H1 (cell line): ENCODE results near the gene FOXA3. TPM values are rescaled to one million over a fixed set of nuclear protein-coding genes. Genes with fewer than 3 reads are reported as not detected.

Source experiments
- ASH2L ChIP-seq: fragments of 200-600, 300-600 bp; sonication (generic); IDR thresholded peaks from one replicate; pipeline ENCODE4 v1.7.1; 2017; ENCODE audit warnings: low read length
- CBX5 ChIP-seq: fragments of 300-800, 300-1000 bp; sonication (generic); IDR thresholded peaks from 2 replicates; pipeline ENCODE4 v1.7.1; 2016; ENCODE audit warnings: antibody characterized with exemption, low read length, low read depth
- CEBPB ChIP-seq: IDR thresholded peaks from 2 replicates; pipeline ENCODE4 v1.6.1; 2012; ENCODE audit warnings: low read depth, low read length
- GABPA ChIP-seq: IDR thresholded peaks from 2 replicates; pipeline ENCODE4 v1.6.1; 2011; ENCODE audit warnings: mild to moderate bottlenecking, low read length, moderate library complexity, borderline replicate concordance; ENCODE audit not compliant: insufficient read depth
- GTF2F1 ChIP-seq: IDR thresholded peaks from 2 replicates; pipeline ENCODE4 v1.6.1; 2012; ENCODE audit warnings: low read depth, low read length, improper control_type of control experiment, borderline replicate concordance
- HDAC2 ChIP-seq, 2 experiments: fragments of 300-600 bp in 1 of 2; sonication (generic) in 1 of 2; IDR thresholded peaks; 2 replicates each; pipeline ENCODE4 v1.6.1; 2011 to 2012; ENCODE audit warnings: low read depth in 2 of 2, low read length in 2 of 2, mild to moderate bottlenecking in 2 of 2, moderate library complexity in 2 of 2, borderline replicate concordance in 1 of 2, inconsistent platforms in 1 of 2
- RAD21 ChIP-seq, 2 experiments: IDR thresholded peaks in 1 of 2; conservative IDR thresholded peaks in 1 of 2; 2 replicates each; pipeline ENCODE4 v1.6.1; 2011; ENCODE audit warnings: low read depth in 2 of 2, low read length in 2 of 2, improper control_type of control experiment in 1 of 2, inconsistent platforms in 1 of 2, mild to moderate bottlenecking in 1 of 2, moderate library complexity in 1 of 2
- SAP30 ChIP-seq: fragments of 300-600 bp; sonication (generic); IDR thresholded peaks from 2 replicates; pipeline ENCODE4 v1.7.1; 2012; ENCODE audit warnings: low read length, moderate library complexity, mild to moderate bottlenecking, inconsistent platforms; ENCODE audit not compliant: insufficient read depth, insufficient replicate concordance
- polyA plus RNA-seq, 7 experiments: library from polyadenylated mRNA; depleted of rRNA in 3 of 7; stranded (reverse) in 5 of 7; unstranded in 2 of 7; fragments of >200 nt in 5 of 7; fragments of 200-250 nt in 2 of 7; gene quantifications; 1 replicate in 5 of 7; 2 replicates in 1 of 7; 4 replicates in 1 of 7; pipeline versions ENCODE4 v1.2.1 to v1.2.3, GENCODE V29; 2011 to 2013; ENCODE audit warnings: missing spikeins in 2 of 7, mixed read lengths in 2 of 7
- total RNA-seq: library from RNA; stranded (reverse); fragmentation: NEBNext Ultra II Directional; extraction: Animal tissue kit (Norgen Biotek cat#: 25700); gene quantifications from 2 replicates; pipeline ENCODE4 v1.2.1, GENCODE V29; 2021
- TF ChIP-seq, protein P1 (sequence below): fragments of 300-600 bp; sonication (generic); IDR thresholded peaks from 2 replicates; pipeline ENCODE4 v1.7.1; 2012; ENCODE audit warnings: low read length, moderate library complexity, mild to moderate bottlenecking, inconsistent platforms; ENCODE audit not compliant: insufficient replicate concordance

Gene FOXA3
- total and polyA plus RNA-seq, 2 of the 8 experiments (the other 6 are each of a cell fraction or from before 2014, with no cell fraction given), result 20.2 to 49.1 TPM

DNA sequence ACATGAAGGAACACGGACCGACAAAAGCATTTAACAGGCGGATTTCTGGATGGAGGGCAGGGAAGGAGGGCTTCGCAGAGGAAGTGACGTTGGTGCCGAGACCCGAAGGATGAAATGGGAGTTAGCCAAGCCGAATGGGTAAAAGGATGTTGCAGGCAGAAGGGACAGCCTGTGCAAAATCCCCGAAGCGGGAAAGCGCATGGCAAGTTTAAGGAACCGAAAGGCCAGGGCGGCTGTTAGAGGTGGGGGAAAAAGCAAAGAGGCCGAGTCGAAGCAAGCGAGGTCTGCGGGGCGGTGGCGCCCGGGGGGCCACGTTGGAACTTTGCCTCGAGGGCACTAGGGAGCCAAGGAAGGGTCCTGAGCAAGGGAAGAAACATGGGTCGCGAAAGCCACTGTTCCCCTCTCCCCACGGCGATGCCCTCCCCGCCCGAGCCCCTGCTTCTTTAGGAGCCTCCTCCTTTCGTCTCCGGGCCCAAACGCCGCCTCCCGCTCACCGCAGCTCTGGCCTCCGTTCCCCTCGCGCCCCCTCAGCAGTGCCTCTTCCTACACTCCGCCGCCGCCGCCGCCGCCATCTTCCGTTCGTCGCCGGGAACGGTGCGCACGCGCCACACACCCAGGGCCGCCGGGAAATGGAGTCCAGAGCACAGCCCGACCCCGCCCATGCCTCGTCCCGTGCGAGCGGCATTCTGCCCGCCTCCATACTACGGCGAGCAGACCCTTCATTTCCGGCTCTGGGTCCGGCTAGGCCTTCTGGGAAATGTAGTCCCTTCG is 1.4 kb upstream of the FOXA3 start, which contains the start of gene SYMPK (continued):
- TF ChIP-seq, protein P1, sequence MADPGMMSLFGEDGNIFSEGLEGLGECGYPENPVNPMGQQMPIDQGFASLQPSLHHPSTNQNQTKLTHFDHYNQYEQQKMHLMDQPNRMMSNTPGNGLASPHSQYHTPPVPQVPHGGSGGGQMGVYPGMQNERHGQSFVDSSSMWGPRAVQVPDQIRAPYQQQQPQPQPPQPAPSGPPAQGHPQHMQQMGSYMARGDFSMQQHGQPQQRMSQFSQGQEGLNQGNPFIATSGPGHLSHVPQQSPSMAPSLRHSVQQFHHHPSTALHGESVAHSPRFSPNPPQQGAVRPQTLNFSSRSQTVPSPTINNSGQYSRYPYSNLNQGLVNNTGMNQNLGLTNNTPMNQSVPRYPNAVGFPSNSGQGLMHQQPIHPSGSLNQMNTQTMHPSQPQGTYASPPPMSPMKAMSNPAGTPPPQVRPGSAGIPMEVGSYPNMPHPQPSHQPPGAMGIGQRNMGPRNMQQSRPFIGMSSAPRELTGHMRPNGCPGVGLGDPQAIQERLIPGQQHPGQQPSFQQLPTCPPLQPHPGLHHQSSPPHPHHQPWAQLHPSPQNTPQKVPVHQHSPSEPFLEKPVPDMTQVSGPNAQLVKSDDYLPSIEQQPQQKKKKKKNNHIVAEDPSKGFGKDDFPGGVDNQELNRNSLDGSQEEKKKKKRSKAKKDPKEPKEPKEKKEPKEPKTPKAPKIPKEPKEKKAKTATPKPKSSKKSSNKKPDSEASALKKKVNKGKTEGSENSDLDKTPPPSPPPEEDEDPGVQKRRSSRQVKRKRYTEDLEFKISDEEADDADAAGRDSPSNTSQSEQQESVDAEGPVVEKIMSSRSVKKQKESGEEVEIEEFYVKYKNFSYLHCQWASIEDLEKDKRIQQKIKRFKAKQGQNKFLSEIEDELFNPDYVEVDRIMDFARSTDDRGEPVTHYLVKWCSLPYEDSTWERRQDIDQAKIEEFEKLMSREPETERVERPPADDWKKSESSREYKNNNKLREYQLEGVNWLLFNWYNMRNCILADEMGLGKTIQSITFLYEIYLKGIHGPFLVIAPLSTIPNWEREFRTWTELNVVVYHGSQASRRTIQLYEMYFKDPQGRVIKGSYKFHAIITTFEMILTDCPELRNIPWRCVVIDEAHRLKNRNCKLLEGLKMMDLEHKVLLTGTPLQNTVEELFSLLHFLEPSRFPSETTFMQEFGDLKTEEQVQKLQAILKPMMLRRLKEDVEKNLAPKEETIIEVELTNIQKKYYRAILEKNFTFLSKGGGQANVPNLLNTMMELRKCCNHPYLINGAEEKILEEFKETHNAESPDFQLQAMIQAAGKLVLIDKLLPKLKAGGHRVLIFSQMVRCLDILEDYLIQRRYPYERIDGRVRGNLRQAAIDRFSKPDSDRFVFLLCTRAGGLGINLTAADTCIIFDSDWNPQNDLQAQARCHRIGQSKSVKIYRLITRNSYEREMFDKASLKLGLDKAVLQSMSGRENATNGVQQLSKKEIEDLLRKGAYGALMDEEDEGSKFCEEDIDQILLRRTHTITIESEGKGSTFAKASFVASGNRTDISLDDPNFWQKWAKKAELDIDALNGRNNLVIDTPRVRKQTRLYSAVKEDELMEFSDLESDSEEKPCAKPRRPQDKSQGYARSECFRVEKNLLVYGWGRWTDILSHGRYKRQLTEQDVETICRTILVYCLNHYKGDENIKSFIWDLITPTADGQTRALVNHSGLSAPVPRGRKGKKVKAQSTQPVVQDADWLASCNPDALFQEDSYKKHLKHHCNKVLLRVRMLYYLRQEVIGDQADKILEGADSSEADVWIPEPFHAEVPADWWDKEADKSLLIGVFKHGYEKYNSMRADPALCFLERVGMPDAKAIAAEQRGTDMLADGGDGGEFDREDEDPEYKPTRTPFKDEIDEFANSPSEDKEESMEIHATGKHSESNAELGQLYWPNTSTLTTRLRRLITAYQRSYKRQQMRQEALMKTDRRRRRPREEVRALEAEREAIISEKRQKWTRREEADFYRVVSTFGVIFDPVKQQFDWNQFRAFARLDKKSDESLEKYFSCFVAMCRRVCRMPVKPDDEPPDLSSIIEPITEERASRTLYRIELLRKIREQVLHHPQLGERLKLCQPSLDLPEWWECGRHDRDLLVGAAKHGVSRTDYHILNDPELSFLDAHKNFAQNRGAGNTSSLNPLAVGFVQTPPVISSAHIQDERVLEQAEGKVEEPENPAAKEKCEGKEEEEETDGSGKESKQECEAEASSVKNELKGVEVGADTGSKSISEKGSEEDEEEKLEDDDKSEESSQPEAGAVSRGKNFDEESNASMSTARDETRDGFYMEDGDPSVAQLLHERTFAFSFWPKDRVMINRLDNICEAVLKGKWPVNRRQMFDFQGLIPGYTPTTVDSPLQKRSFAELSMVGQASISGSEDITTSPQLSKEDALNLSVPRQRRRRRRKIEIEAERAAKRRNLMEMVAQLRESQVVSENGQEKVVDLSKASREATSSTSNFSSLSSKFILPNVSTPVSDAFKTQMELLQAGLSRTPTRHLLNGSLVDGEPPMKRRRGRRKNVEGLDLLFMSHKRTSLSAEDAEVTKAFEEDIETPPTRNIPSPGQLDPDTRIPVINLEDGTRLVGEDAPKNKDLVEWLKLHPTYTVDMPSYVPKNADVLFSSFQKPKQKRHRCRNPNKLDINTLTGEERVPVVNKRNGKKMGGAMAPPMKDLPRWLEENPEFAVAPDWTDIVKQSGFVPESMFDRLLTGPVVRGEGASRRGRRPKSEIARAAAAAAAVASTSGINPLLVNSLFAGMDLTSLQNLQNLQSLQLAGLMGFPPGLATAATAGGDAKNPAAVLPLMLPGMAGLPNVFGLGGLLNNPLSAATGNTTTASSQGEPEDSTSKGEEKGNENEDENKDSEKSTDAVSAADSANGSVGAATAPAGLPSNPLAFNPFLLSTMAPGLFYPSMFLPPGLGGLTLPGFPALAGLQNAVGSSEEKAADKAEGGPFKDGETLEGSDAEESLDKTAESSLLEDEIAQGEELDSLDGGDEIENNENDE, result no peak
- TF ChIP-seq GABPA, result peak; percentile 90; the same call in 1 of the 2 replicates
- no peak for TF ChIP-seq HDAC2 (IDR thresholded peaks at IDR 0.05; ENCODE audit: borderline replicate concordance in 1 of 2, low read depth in 2 of 2, low read length in 2 of 2)
- TF ChIP-seq CEBPB, result no peak
- TF ChIP-seq GTF2F1, result no peak
- TF ChIP-seq ASH2L, result peak; percentile 45
- TF ChIP-seq RAD21 (IDR thresholded peaks at IDR 0.05 in 1 of 2, conservative IDR thresholded peaks at IDR 0.05 in 1 of 2; ENCODE audit: low read depth in 2 of 2, low read length in 2 of 2), result no peak
- TF ChIP-seq SAP30, result no peak
- TF ChIP-seq CBX5, result no peak
